ENCODE measurements around the gene STIMATE.

STIMATE gene

DNA sequence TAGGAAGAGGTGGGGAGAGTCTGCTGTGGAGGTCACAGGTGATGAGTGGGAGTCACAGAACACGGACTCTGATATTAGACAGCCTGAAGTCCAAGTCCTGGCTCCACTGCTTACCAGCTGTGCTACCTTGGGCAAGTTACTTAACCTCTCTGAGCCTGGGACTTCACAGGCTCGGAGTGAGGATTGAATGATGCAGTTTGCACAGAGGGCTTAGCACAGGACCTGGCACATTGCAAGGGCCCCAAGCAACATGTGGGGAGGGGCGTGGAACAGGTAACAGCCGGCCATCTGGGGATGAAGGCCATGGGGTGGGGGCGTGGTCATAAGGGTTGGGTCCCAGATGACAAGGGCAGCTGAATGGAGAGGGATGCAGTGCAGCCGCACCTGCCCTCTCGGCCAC, 107.0 kb downstream of the STIMATE start:
- Histone ChIP-seq H3K9me2 (ENCODE audit: low read depth, low read length) (no peaks in the 10 kb centered on the region), H2AFZ (ENCODE audit: low read length) (no peak overlapping the region), H3F3A (ENCODE audit: insufficient read depth, low read length) (no peaks in the 10 kb centered on the region), H3K27ac (ENCODE audit: low read depth, low read length, poor library complexity, severe bottlenecking) (no peak overlapping the region), H4K20me1 (ENCODE audit: insufficient read depth, low read length) (no peaks in the 10 kb centered on the region), H3K4me3 (ENCODE audit: low read depth, low read length, poor library complexity, severe bottlenecking) (no peak overlapping the region), H3K9ac (ENCODE audit: low read length) (no peak overlapping the region), H3K36me3 (ENCODE audit: insufficient read depth, low read length) (no peaks in the 10 kb centered on the region), H3K4me1 (ENCODE audit: insufficient read depth, low read length, severe bottlenecking) (no peaks in the 10 kb centered on the region), H3K4me2 (ENCODE audit: low read length) (no peak overlapping the region), H3K27me3 (ENCODE audit: insufficient read depth, low read length) (no peaks in the 10 kb centered on the region), H3K79me2 (ENCODE audit: insufficient read depth, low read length) (no peaks in the 10 kb centered on the region), H3K9me3 (ENCODE audit: low read length) (no peaks in the 10 kb centered on the region)
- TF ChIP-seq, protein P1, sequence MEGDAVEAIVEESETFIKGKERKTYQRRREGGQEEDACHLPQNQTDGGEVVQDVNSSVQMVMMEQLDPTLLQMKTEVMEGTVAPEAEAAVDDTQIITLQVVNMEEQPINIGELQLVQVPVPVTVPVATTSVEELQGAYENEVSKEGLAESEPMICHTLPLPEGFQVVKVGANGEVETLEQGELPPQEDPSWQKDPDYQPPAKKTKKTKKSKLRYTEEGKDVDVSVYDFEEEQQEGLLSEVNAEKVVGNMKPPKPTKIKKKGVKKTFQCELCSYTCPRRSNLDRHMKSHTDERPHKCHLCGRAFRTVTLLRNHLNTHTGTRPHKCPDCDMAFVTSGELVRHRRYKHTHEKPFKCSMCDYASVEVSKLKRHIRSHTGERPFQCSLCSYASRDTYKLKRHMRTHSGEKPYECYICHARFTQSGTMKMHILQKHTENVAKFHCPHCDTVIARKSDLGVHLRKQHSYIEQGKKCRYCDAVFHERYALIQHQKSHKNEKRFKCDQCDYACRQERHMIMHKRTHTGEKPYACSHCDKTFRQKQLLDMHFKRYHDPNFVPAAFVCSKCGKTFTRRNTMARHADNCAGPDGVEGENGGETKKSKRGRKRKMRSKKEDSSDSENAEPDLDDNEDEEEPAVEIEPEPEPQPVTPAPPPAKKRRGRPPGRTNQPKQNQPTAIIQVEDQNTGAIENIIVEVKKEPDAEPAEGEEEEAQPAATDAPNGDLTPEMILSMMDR (IDR thresholded peaks at IDR 0.05; ENCODE audit: low read length): no peak
- no peak for TF ChIP-seq EZH2 (IDR thresholded peaks at IDR 0.05; ENCODE audit: borderline replicate concordance, low read length)

GRCh38 chr3:52789746-52790040, 107.7 kb downstream of the STIMATE start:
- no peak overlapping the region for H3K4me2 ChIP-seq (ENCODE audit: low read length)
- no peak overlapping the region for H3K4me3 ChIP-seq (ENCODE audit: low read depth, low read length, poor library complexity, severe bottlenecking)
- no peak overlapping the region for H3K27ac ChIP-seq (ENCODE audit: low read depth, low read length, poor library complexity, severe bottlenecking)
- no peak for TF ChIP-seq EZH2 (IDR thresholded peaks at IDR 0.05; ENCODE audit: borderline replicate concordance, low read length)
- TF ChIP-seq, protein P1 (IDR thresholded peaks at IDR 0.05; ENCODE audit: low read length): no peak
- no peaks in the 10 kb centered on the region for H3K79me2 ChIP-seq (ENCODE audit: insufficient read depth, low read length)
- no peaks in the 10 kb centered on the region for H4K20me1 ChIP-seq (ENCODE audit: insufficient read depth, low read length)
- no peak overlapping the region for H3K9ac ChIP-seq (ENCODE audit: low read length)
- no peaks in the 10 kb centered on the region for H3K27me3 ChIP-seq (ENCODE audit: insufficient read depth, low read length)
- H3K9me2 ChIP-seq (ENCODE audit: low read depth, low read length): no peaks in the 10 kb centered on the region
- H3K36me3 ChIP-seq (ENCODE audit: insufficient read depth, low read length): no peaks in the 10 kb centered on the region
- H3K9me3 ChIP-seq (ENCODE audit: low read length): no peaks in the 10 kb centered on the region
- H3K4me1 ChIP-seq (ENCODE audit: insufficient read depth, low read length, severe bottlenecking): no peaks in the 10 kb centered on the region
- H2AFZ ChIP-seq (ENCODE audit: low read length): no peak overlapping the region
- H3F3A ChIP-seq (ENCODE audit: insufficient read depth, low read length): no peaks in the 10 kb centered on the region

DNA sequence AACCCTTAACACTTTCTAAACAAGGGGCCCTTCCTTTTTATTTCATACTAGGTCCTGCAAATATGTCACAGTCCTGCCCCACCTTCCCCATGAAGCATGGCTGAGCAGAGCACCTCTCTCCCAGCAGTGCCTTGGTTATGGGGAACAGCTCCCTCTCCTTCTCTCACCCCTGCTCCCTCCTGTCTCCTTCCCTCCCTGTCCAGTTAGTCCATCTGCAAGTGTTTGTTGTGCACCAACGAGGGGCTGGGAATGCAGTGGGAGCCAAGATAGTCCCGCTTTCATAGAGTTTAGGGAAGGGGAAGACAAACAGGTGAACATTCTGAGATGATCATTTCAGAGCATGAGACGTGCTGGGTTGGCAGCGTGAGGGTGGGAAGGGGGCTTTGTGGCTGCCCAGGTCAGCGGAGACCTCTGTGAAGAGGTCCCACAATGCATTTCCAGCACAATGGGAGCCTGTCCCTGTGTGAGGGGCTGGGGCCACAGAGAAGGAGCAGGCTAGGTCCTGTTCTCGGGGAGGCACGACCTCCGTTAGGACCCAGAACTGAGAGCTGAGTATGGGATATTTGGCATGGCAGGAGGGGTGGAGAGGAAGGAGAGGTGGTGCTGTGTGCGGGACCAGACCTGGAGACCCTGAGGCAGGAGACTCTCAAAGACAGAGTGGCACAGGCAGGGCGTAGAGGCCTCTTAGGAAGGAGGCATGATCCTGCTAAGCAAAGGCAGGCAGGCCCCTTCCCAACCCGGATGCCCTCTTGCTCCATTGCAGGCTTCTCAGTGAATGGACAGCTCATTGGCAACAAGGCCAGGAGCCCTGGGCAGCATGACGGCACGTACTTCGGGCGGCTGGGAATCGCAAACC, 108.2 kb downstream of the STIMATE start:
- Histone ChIP-seq H3K4me2 (ENCODE audit: low read length) (no peak overlapping the region), H3K4me1 (ENCODE audit: insufficient read depth, low read length, severe bottlenecking) (no peaks in the 10 kb centered on the region), H3K9ac (ENCODE audit: low read length) (no peak overlapping the region), H2AFZ (ENCODE audit: low read length) (no peak overlapping the region), H3K79me2 (ENCODE audit: insufficient read depth, low read length) (no peaks in the 10 kb centered on the region), H3K9me3 (ENCODE audit: low read length) (no peaks in the 10 kb centered on the region), H4K20me1 (ENCODE audit: insufficient read depth, low read length) (no peaks in the 10 kb centered on the region), H3K27ac (ENCODE audit: low read depth, low read length, poor library complexity, severe bottlenecking) (no peak overlapping the region), H3K9me2 (ENCODE audit: low read depth, low read length) (no peaks in the 10 kb centered on the region), H3K27me3 (ENCODE audit: insufficient read depth, low read length) (no peaks in the 10 kb centered on the region), H3F3A (ENCODE audit: insufficient read depth, low read length) (no peaks in the 10 kb centered on the region), H3K36me3 (ENCODE audit: insufficient read depth, low read length) (no peaks in the 10 kb centered on the region), H3K4me3 (ENCODE audit: low read depth, low read length, poor library complexity, severe bottlenecking) (no peak overlapping the region)
- TF ChIP-seq, protein P1 (IDR thresholded peaks at IDR 0.05; ENCODE audit: low read length): no peak
- no peak for TF ChIP-seq EZH2 (IDR thresholded peaks at IDR 0.05; ENCODE audit: borderline replicate concordance, low read length)
